MM.1S (cell line): ENCODE results near the gene DHFR.

Experiments
- DNase-seq: peaks from one replicate; pipeline ENCODE4 v3.0.0-alpha.2; 2015
- H2AFZ ChIP-seq: fragments of 300-600 bp; sonication (generic); 2 replicates; pipeline ENCODE4 v1.6.0; 2016; ENCODE audit warnings: antibody characterized with exemption, low read length
- H3F3A ChIP-seq: fragments of 300-600 bp; sonication (generic); 2 replicates; pipeline ENCODE4 v1.6.1; 2016; ENCODE audit warnings: mild to moderate bottlenecking, antibody characterized with exemption, low read length, moderate library complexity, mixed read lengths; ENCODE audit not compliant: insufficient read depth
- H3K27ac ChIP-seq: fragments of 300-600 bp; sonication (generic); 2 replicates; pipeline ENCODE4 v1.5.1; 2016; ENCODE audit warnings: mild to moderate bottlenecking, low read length
- H3K27me3 ChIP-seq: fragments of 300-600 bp; sonication (generic); replicated peaks from 2 replicates; pipeline ENCODE4 v1.6.0; 2016; ENCODE audit warnings: low read length; ENCODE audit not compliant: insufficient read depth
- H3K36me3 ChIP-seq: fragments of 300-600 bp; sonication (generic); replicated peaks from 2 replicates; pipeline ENCODE4 v1.6.1; 2016; ENCODE audit warnings: mild to moderate bottlenecking, low read length, mixed read lengths; ENCODE audit not compliant: insufficient read depth
- H3K4me1 ChIP-seq: fragments of 300-600 bp; sonication (generic); 2 replicates; pipeline ENCODE4 v1.6.1; 2016; ENCODE audit warnings: low read length, mixed read lengths
- H3K4me2 ChIP-seq: fragments of 300-600 bp; sonication (generic); 2 replicates; pipeline ENCODE4 v1.6.0; 2016; ENCODE audit warnings: low read depth, low read length
- H3K4me3 ChIP-seq: fragments of 300-600 bp; sonication (generic); 2 replicates; pipeline ENCODE4 v1.5.1; 2016; ENCODE audit warnings: low read length, mixed read lengths
- H3K79me2 ChIP-seq: fragments of 300-600 bp; sonication (generic); 2 replicates; pipeline ENCODE4 v1.6.1; 2016; ENCODE audit warnings: mixed run types, low read length, mixed read lengths
- H3K9ac ChIP-seq: fragments of 300-600 bp; sonication (generic); 2 replicates; pipeline ENCODE4 v1.6.1; 2016; ENCODE audit warnings: low read length, mixed read lengths
- H3K9me2 ChIP-seq: fragments of 300-600 bp; sonication (generic); replicated peaks from 2 replicates; pipeline ENCODE4 v1.6.1; 2016; ENCODE audit warnings: mild to moderate bottlenecking, low read length, mixed read lengths; ENCODE audit not compliant: insufficient read depth
- H3K9me3 ChIP-seq: fragments of 300-600 bp; sonication (generic); replicated peaks from 2 replicates; pipeline ENCODE4 v1.6.1; 2016; ENCODE audit warnings: mild to moderate bottlenecking, low read length, mixed read lengths; ENCODE audit not compliant: insufficient read depth
- H4K20me1 ChIP-seq: fragments of 300-600 bp; sonication (generic); 2 replicates; pipeline ENCODE4 v1.6.1; 2016; ENCODE audit warnings: mild to moderate bottlenecking, low read length, moderate library complexity, mixed read lengths; ENCODE audit not compliant: insufficient read depth
- CTCF ChIP-seq: fragments of 300-600 bp; sonication (generic); IDR thresholded peaks from 2 replicates; pipeline ENCODE4 v1.5.1; 2016; ENCODE audit warnings: antibody characterized with exemption, low read length, mixed read lengths
- EZH2 ChIP-seq: fragments of 300-600 bp; sonication (generic); optimal IDR thresholded peaks from 2 replicates; pipeline ENCODE3; 2017; ENCODE audit warnings: low read depth, mild to moderate bottlenecking, antibody characterized with exemption, low read length, mixed read lengths
- EZH2phosphoT487 ChIP-seq: fragments of 300-600 bp; sonication (generic); IDR thresholded peaks from 2 replicates; pipeline ENCODE4 v1.6.1; 2018; ENCODE audit warnings: antibody characterized with exemption, low read length

The DHFR gene

GRCh38 chr5:80631278-80632259 lies 23.2 kb downstream of the DHFR start:
- Histone ChIP-seq H3K4me3 (no peak overlapping the region), H3K9me3 (no peaks in the 10 kb centered on the region), H4K20me1 (no peaks in the 10 kb centered on the region), H3K9ac (no peak overlapping the region), H3K79me2 (no peaks in the 10 kb centered on the region), H3K27ac (no peak overlapping the region), H3K4me1 (no peaks in the 10 kb centered on the region), H2AFZ (no peak overlapping the region), H3F3A (peaks cover 4% of the 10 kb centered on the region; the same call in 1 of the 2 replicates), H3K4me2 (no peak overlapping the region), H3K36me3 (no peaks in the 10 kb centered on the region; the same call in 1 of the 2 replicates), H3K27me3 (no peaks in the 10 kb centered on the region), H3K9me2 (no peaks in the 10 kb centered on the region)
- no peak for DNase-seq
- no peak for TF ChIP-seq CTCF
- no peak for TF ChIP-seq EZH2
- no peak for TF ChIP-seq EZH2phosphoT487

GRCh38 chr5:80629281-80629680 lies 25.5 kb downstream of the DHFR start:
- Histone ChIP-seq H3K4me2 (no peak overlapping the region), H3K27ac (no peak overlapping the region), H3F3A (no peaks in the 10 kb centered on the region), H4K20me1 (no peaks in the 10 kb centered on the region), H3K36me3 (no peaks in the 10 kb centered on the region; the same call in 1 of the 2 replicates), H3K9me2 (no peaks in the 10 kb centered on the region), H3K9ac (no peak overlapping the region), H3K9me3 (no peaks in the 10 kb centered on the region), H3K27me3 (no peaks in the 10 kb centered on the region), H3K4me1 (no peaks in the 10 kb centered on the region), H3K4me3 (no peak overlapping the region), H2AFZ (no peak overlapping the region), H3K79me2 (no peaks in the 10 kb centered on the region)
- no peak for TF ChIP-seq EZH2
- TF ChIP-seq CTCF, result no peak
- no peak for TF ChIP-seq EZH2phosphoT487
- DNase-seq, result no peak

- Histone ChIP-seq H3K36me3 (no peaks in the 10 kb centered on the region), H2AFZ (no peak overlapping the region), H3K4me2 (no peak overlapping the region)
Observed at GRCh38 chr5:80625230-80625629, 29.6 kb downstream of the DHFR start.

More at GRCh38 chr5:80625230-80625629, 29.6 kb downstream of the DHFR start:
- no peak for TF ChIP-seq CTCF
- Histone ChIP-seq H4K20me1 (no peaks in the 10 kb centered on the region), H3K79me2 (no peaks in the 10 kb centered on the region), H3K4me1 (no peaks in the 10 kb centered on the region), H3K27me3 (no peaks in the 10 kb centered on the region), H3K9me2 (no peaks in the 10 kb centered on the region), H3K27ac (no peak overlapping the region), H3K9me3 (no peaks in the 10 kb centered on the region), H3F3A (no peaks in the 10 kb centered on the region), H3K9ac (no peak overlapping the region), H3K4me3 (no peak overlapping the region)
- no peak for DNase-seq
